Measurements from ENCODE around the gene CPED1. TPM values are rescaled to one million over a fixed set of nuclear protein-coding genes. Genes with fewer than 3 reads are reported as not detected.

CPED1 gene
- total RNA-seq, 1 experiment from 2014 or later = 0.13 TPM

DNA sequence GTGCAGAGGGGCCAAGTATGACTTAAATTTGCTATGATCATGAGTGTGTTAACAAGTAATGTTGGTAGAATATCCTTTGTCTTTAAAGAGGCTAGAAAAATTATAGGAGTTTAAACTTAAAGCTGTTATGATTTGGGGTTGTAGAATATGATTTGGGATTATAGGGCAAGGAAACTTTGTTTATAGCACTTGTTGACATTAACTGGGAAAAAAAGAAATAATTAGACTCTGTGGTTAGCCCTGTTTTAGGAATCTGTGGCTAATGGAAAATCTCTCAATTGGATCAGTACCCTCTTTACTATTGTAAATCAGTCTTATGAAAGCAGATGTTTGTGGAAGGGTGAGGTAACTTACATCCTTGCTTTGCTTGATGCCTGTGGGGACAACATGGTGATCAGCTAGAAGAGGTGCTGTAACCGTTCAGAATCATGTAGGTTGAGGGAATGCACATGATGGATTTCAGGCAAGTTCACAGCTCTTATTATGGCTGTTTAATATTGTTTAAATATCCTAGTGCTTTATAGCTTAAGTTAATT lies 26.8 kb upstream of the CPED1 start:
- peaks cover 22 to 25% of the 10 kb centered on the region in 2 experiments for H3K4me1 Mint-ChIP-seq
- Histone ChIP-seq H4K91ac (ENCODE audit: insufficient read length, low read depth, low read length) (no peak overlapping the region), H2BK120ac (ENCODE audit: low read depth, low read length, poor library complexity, severe bottlenecking) (no peak overlapping the region), H4K20me1 (ENCODE audit: control insufficient read depth, insufficient read depth, insufficient read length) (no peaks in the 10 kb centered on the region), H2BK15ac (ENCODE audit: low read depth, low read length) (no peak overlapping the region), H3K23ac (ENCODE audit: insufficient read length, low read depth, low read length) (no peak overlapping the region), H3K9ac (ENCODE audit: extremely low read depth, insufficient read length, low read length) (no peak overlapping the region), H3K23me2 (ENCODE audit: insufficient read length, low read depth, low read length, poor library complexity, severe bottlenecking) (no peaks in the 10 kb centered on the region), H2BK20ac (ENCODE audit: low read depth, low read length, poor library complexity, severe bottlenecking) (no peak overlapping the region), H3K79me2 (ENCODE audit: insufficient read depth, low read length) (no peaks in the 10 kb centered on the region), H3K79me1 (ENCODE audit: insufficient read depth, low read depth, low read length, poor library complexity, severe bottlenecking) (no peaks in the 10 kb centered on the region), H2AK5ac (ENCODE audit: insufficient read length, low read length) (no peak overlapping the region), H3K9me3 (ENCODE audit: control insufficient read depth, low read depth, low read length) (no peaks in the 10 kb centered on the region), H3K56ac (ENCODE audit: insufficient read length, low read depth, low read length) (no peak overlapping the region), H4K5ac (ENCODE audit: insufficient read length, low read depth, low read length) (no peak overlapping the region), H3K27me3 (ENCODE audit: insufficient read depth, low read length) (no peaks in the 10 kb centered on the region), H4K8ac (replicated peaks; ENCODE audit: insufficient read length, low read depth, low read length) (no peak overlapping the region), H3K27ac (ENCODE audit: insufficient read length, low read depth, low read length) (no peak overlapping the region), H2BK5ac (ENCODE audit: insufficient read length, low read length) (no peak overlapping the region), H3K4ac (ENCODE audit: low read depth, low read length) (no peak overlapping the region), H3K18ac (ENCODE audit: insufficient read length, low read depth, low read length) (no peak overlapping the region), H2AFZ (ENCODE audit: low read length) (no peak overlapping the region), H3K14ac (ENCODE audit: insufficient read depth, low read length) (no peak overlapping the region), H3T11ph (ENCODE audit: low read length) (no peak overlapping the region), H2BK12ac (ENCODE audit: insufficient read length, low read depth, low read length) (no peak overlapping the region), H3K4me2 (ENCODE audit: insufficient read depth, insufficient read length, low read length) (no peak overlapping the region), H3K4me1 (ENCODE audit: insufficient read depth, low read length) (peaks cover 3% of the 10 kb centered on the region; the same call in 1 of the 2 replicates)
- H3K4me3 Mint-ChIP-seq = no peak overlapping the region
- WGBS (ENCODE audit: extremely low coverage, insufficient read length, low lambda C conversion rate) = no CpG with 5 or more reads among the region's 1 CpG
- peak overlapping the region in 2 of 3 experiments; percentile 5 to 9; a peak in 1 of 7 replicates for H3K27ac Mint-ChIP-seq
- H3K27me3 Mint-ChIP-seq (ENCODE audit: low read depth) = no peaks in the 10 kb centered on the region
- no peak for DNase-seq
- no peak for TF ChIP-seq CTCF (conservative IDR thresholded peaks at IDR 0.05)
- peaks cover 2 to 20% (median 14%) of the 10 kb centered on the region in 3 experiments; a peak in 6 of 7 replicates for H3K36me3 Mint-ChIP-seq (ENCODE audit: insufficient read depth in 1 of 3, low read depth in 3 of 3)
- H3K9me3 Mint-ChIP-seq = no peaks in the 10 kb centered on the region

Measured in H9 (cell line).